SU-DHL-6 (cell line): ENCODE measurements around the gene FGFR2.

Experiments
- H2AFZ ChIP-seq: fragments of 200-600 bp; sonication (generic); 2 replicates; pipeline ENCODE4 v1.6.1; 2014; ENCODE audit warnings: low read depth, mild to moderate bottlenecking, moderate library complexity, mixed read lengths, antibody characterized with exemption, low read length; ENCODE audit not compliant: severe bottlenecking
- H3F3A ChIP-seq: fragments of 200-600 bp; shearing (Covaris generic); 2 replicates; pipeline ENCODE4 v1.6.0; 2016; ENCODE audit warnings: antibody characterized with exemption, mild to moderate bottlenecking; ENCODE audit not compliant: insufficient read depth
- H3K27ac ChIP-seq: fragments of 200-600 bp; sonication (generic); 2 replicates; pipeline ENCODE4 v1.5.1; 2016; ENCODE audit warnings: low read depth, mild to moderate bottlenecking, low read length, moderate library complexity, mixed read lengths
- H3K27me3 ChIP-seq: fragments of 200-600 bp; sonication (generic), shearing (Covaris generic); 2 replicates; pipeline ENCODE4 v1.6.0; 2014; ENCODE audit warnings: mild to moderate bottlenecking, low read length
- H3K36me3 ChIP-seq: fragments of 200-600 bp; sonication (generic); 2 replicates; pipeline ENCODE4 v1.6.1; 2014; ENCODE audit warnings: mild to moderate bottlenecking, low read length, mixed read lengths
- H3K4me2 ChIP-seq: fragments of 300-600, 200-600 bp; shearing (Covaris generic), sonication (generic); 2 replicates; pipeline ENCODE4 v1.6.0; 2014; ENCODE audit warnings: low read length, low read depth, mild to moderate bottlenecking; ENCODE audit not compliant: poor library complexity, severe bottlenecking
- H3K4me3 ChIP-seq: fragments of 200-600 bp; sonication (generic); 2 replicates; pipeline ENCODE4 v1.5.1; 2014; ENCODE audit warnings: antibody characterized with exemption, low read length, mild to moderate bottlenecking, mixed read lengths; ENCODE audit not compliant: insufficient read depth, poor library complexity, severe bottlenecking
- H3K79me2 ChIP-seq: fragments of 200-600 bp; sonication (generic); 2 replicates; pipeline ENCODE4 v1.6.1; 2014; ENCODE audit warnings: mild to moderate bottlenecking, low read length, moderate library complexity; ENCODE audit not compliant: insufficient read depth
- H3K9ac ChIP-seq: fragments of 200-600 bp; sonication (generic); 2 replicates; pipeline ENCODE4 v1.7.0; 2014; ENCODE audit warnings: mild to moderate bottlenecking, low read length
- H3K9me2 ChIP-seq: fragments of 200-600 bp; sonication (generic); replicated peaks from 2 replicates; pipeline ENCODE4 v1.6.1; 2014; ENCODE audit warnings: low read length; ENCODE audit not compliant: insufficient read depth
- H3K9me3 ChIP-seq: fragments of 200-600 bp; sonication (generic); 2 replicates; pipeline ENCODE4 v1.6.1; 2014; ENCODE audit warnings: low read length, mixed read lengths; ENCODE audit not compliant: insufficient read depth
- H4K20me1 ChIP-seq: fragments of 200-600 bp; sonication (generic); 2 replicates; pipeline ENCODE4 v1.6.1; 2014; ENCODE audit warnings: low read depth, mild to moderate bottlenecking, antibody characterized with exemption, low read length, moderate library complexity, mixed read lengths
- EZH2phosphoT487 ChIP-seq: fragments of 200-600 bp; sonication (generic), shearing (Covaris generic); conservative IDR thresholded peaks from 2 replicates; pipeline ENCODE4 v1.6.1; 2018; ENCODE audit warnings: mild to moderate bottlenecking, antibody characterized with exemption, low read length, moderate library complexity, mixed read lengths
- TF ChIP-seq, protein P1 (sequence below): fragments of 200-600 bp; sonication (generic); IDR thresholded peaks from one replicate; pipeline ENCODE4 v1.5.1; 2017; ENCODE audit warnings: antibody characterized with exemption, mild to moderate bottlenecking, low read length, moderate library complexity; ENCODE audit not compliant: insufficient read depth, poor library complexity, severe bottlenecking

Gene FGFR2

DNA sequence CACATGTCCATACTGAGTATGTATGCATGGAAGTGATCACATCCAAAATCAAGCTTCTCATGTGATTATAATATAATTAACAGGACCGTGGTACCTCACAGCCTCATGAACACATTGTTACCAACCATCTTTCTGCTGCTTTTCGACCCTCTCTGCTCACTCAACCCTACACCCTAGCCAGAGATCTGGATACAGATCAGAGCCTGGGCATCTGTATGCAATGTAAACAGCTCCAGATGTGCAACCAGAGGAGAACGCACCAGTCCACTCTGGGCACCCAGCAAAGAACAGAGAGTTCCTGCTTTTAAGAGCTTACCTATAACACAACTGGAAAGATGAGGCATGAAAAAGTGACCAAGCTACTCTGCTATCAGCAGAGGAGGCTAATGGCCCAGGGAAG is 145.1 kb downstream of the FGFR2 start:
- Histone ChIP-seq H3K9ac (no peak overlapping the region), H3K36me3 (no peaks in the 10 kb centered on the region), H3K27me3 (no peaks in the 10 kb centered on the region), H3K9me2 (no peaks in the 10 kb centered on the region), H3K27ac (no peak overlapping the region), H2AFZ (no peak overlapping the region), H3K4me2 (no peak overlapping the region), H3K79me2 (no peaks in the 10 kb centered on the region), H3K4me3 (no peak overlapping the region), H3F3A (no peaks in the 10 kb centered on the region), H3K9me3 (no peaks in the 10 kb centered on the region), H4K20me1 (no peaks in the 10 kb centered on the region)
- TF ChIP-seq, protein P1, sequence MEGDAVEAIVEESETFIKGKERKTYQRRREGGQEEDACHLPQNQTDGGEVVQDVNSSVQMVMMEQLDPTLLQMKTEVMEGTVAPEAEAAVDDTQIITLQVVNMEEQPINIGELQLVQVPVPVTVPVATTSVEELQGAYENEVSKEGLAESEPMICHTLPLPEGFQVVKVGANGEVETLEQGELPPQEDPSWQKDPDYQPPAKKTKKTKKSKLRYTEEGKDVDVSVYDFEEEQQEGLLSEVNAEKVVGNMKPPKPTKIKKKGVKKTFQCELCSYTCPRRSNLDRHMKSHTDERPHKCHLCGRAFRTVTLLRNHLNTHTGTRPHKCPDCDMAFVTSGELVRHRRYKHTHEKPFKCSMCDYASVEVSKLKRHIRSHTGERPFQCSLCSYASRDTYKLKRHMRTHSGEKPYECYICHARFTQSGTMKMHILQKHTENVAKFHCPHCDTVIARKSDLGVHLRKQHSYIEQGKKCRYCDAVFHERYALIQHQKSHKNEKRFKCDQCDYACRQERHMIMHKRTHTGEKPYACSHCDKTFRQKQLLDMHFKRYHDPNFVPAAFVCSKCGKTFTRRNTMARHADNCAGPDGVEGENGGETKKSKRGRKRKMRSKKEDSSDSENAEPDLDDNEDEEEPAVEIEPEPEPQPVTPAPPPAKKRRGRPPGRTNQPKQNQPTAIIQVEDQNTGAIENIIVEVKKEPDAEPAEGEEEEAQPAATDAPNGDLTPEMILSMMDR, result no peak
- no peak for TF ChIP-seq EZH2phosphoT487

DNA sequence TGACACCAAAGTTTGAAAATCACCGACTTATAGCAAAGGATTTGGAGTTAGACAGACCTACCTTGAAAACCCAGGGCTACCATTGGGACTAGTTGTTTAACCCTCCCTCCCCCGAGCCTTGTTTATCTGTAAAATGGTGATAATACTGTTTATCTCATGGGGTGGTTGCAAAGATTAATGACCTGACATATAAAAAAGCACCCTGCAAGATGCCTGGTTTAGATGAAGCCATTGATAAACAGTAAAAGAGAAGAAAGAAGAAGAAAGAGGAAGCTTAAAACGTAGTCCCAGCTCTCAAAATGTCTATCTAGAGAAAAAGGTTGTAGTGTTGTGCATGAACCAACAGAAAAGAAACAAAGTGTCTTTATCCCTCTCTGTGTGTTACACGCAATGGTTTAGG is 145.7 kb downstream of the FGFR2 start:
- no peaks in the 10 kb centered on the region for H4K20me1 ChIP-seq
- H3K4me2 ChIP-seq, result no peak overlapping the region
- no peaks in the 10 kb centered on the region for H3K79me2 ChIP-seq
- no peaks in the 10 kb centered on the region for H3K27me3 ChIP-seq
- no peak overlapping the region for H3K4me3 ChIP-seq
- no peak overlapping the region for H3K27ac ChIP-seq
- H3K9me2 ChIP-seq, result no peaks in the 10 kb centered on the region
- H3F3A ChIP-seq, result no peaks in the 10 kb centered on the region
- no peaks in the 10 kb centered on the region for H3K36me3 ChIP-seq
- H3K9me3 ChIP-seq, result no peaks in the 10 kb centered on the region
- no peak overlapping the region for H3K9ac ChIP-seq
- H2AFZ ChIP-seq, result no peak overlapping the region
- TF ChIP-seq EZH2phosphoT487, result no peak
- TF ChIP-seq, protein P1, result no peak

DNA sequence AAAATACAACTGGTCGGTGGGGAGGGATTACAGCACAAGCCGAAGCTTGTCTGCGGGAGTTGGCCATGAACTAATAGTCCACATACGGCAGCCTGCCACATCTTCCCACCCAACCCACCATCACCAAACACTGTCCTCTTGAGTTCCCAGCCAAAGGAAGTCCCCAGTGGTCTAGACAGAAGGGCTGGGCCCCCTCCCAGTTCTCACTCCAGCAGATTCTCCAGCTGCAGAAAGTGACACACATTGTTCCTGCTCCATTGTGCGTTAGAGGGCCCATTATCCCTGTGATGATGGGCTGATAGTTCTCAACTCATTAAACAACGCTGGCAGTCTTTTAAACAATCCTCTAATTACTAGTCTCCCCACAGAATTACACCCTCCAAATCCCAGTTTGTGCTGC is 148.0 kb downstream of the FGFR2 start:
- Histone ChIP-seq H3K27ac (no peak overlapping the region), H3K9me3 (no peaks in the 10 kb centered on the region), H3K9me2 (no peaks in the 10 kb centered on the region), H3K4me2 (no peak overlapping the region), H3K4me3 (no peak overlapping the region), H3F3A (no peaks in the 10 kb centered on the region), H3K79me2 (no peaks in the 10 kb centered on the region), H3K27me3 (no peaks in the 10 kb centered on the region), H2AFZ (no peak overlapping the region), H4K20me1 (no peaks in the 10 kb centered on the region), H3K36me3 (no peaks in the 10 kb centered on the region), H3K9ac (no peak overlapping the region)
- TF ChIP-seq, protein P1, result no peak
- no peak for TF ChIP-seq EZH2phosphoT487

DNA sequence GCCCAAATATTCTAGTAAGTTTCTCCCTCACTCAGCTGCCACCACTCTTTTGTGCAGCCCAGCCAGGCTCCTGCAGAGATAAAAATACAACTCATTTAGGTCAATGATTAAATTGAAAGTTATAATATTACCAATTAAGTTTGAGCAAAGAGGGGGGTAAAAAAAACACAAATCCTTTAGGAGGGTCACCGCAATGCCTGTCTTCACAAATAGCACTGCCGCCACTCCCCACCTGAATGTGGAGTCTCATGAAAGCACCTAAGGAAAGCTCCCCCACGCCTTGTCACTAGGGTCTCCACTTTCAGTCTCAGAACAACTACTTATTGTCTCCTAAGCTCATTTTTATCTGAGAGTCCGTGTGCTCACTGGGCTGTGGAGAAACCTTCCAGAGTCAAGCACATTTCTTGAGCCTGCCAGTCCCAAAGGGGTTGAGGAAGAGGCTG is 148.7 kb downstream of the FGFR2 start:
- no peak overlapping the region for H3K27ac ChIP-seq
- H3F3A ChIP-seq, result no peaks in the 10 kb centered on the region
- H3K4me2 ChIP-seq, result no peak overlapping the region

More for the DNA sequence above, 148.7 kb downstream of the FGFR2 start:
- Histone ChIP-seq H3K27me3 (no peaks in the 10 kb centered on the region), H3K79me2 (no peaks in the 10 kb centered on the region), H2AFZ (no peak overlapping the region), H3K9me3 (no peaks in the 10 kb centered on the region), H3K36me3 (no peaks in the 10 kb centered on the region), H3K9me2 (no peaks in the 10 kb centered on the region), H3K4me3 (no peak overlapping the region), H3K9ac (no peak overlapping the region), H4K20me1 (no peaks in the 10 kb centered on the region)
- TF ChIP-seq, protein P1, result no peak
- no peak for TF ChIP-seq EZH2phosphoT487
